Fibroblast of skin of back (primary cell): ENCODE results near the gene STAT1. TPM values are rescaled to one million over a fixed set of nuclear protein-coding genes. Genes with fewer than 3 reads are reported as not detected.

ENCODE experiments used
- DNase-seq: peaks from one replicate; pipeline ENCODE4 v3.0.0-alpha.2; 2013
- polyA plus RNA-seq, 2 experiments: library from polyadenylated mRNA; unstranded; fragments of 120-200 nt; gene quantifications; one replicate each; pipeline ENCODE4 v1.2.1, GENCODE V29; 2013; ENCODE audit not compliant: insufficient read length in 2 of 2

STAT1 gene
- polyA plus RNA-seq (2013, experiment 1 of 2; ENCODE audit: insufficient read length), result 285 TPM
- 279 TPM for polyA plus RNA-seq (2013, experiment 2 of 2; ENCODE audit: insufficient read length)

GRCh38 chr2:191013932-191014652 is at the start of gene STAT1:
Gene STAT1 (minus strand): TSS chr2:191014171. CDS start chr2:191010003, 4,168 bp downstream.
- peak; percentile 92 for DNase-seq

GRCh38 chr2:191063584-191063983 is 49.6 kb upstream of the STAT1 start:
- DNase-seq, result no peak

- no peak for DNase-seq
Measured at GRCh38 chr2:191061381-191061980, 47.5 kb upstream of the STAT1 start.

- DNase-seq, result no peak
Measured at GRCh38 chr2:191059308-191059707, 45.3 kb upstream of the STAT1 start.

- no peak for DNase-seq
Measured at GRCh38 chr2:191056228-191056627, 42.3 kb upstream of the STAT1 start.

GRCh38 chr2:191053256-191053655 is 39.3 kb upstream of the STAT1 start:
- DNase-seq, result no peak

- peak; percentile 74 for DNase-seq
Measured at GRCh38 chr2:191051825-191052778, 38.1 kb upstream of the STAT1 start.

GRCh38 chr2:191051177-191051576 is 37.2 kb upstream of the STAT1 start:
- DNase-seq, result peak; percentile 47

GRCh38 chr2:191050640-191050987 is 36.6 kb upstream of the STAT1 start:
- no peak for DNase-seq

GRCh38 chr2:191049728-191050639 is 36.0 kb upstream of the STAT1 start:
- peak; percentile 95 for DNase-seq

- DNase-seq, result peak; percentile 94
Measured at GRCh38 chr2:191048073-191048472, 34.1 kb upstream of the STAT1 start.

- peak; percentile 85 for DNase-seq
Measured at GRCh38 chr2:191045141-191045540, 31.2 kb upstream of the STAT1 start.

- peak; percentile 90 for DNase-seq
Measured at GRCh38 chr2:191043438-191043837, 29.5 kb upstream of the STAT1 start.

GRCh38 chr2:191041418-191042161 is 27.6 kb upstream of the STAT1 start:
- DNase-seq, result peak; percentile 56

GRCh38 chr2:191039616-191040015 is 25.6 kb upstream of the STAT1 start:
- DNase-seq, result no peak

GRCh38 chr2:191038741-191039140 is 24.8 kb upstream of the STAT1 start:
- peak; percentile 43 for DNase-seq

- DNase-seq, result peak; percentile 80
Measured at GRCh38 chr2:191038241-191038725, 24.3 kb upstream of the STAT1 start.

GRCh38 chr2:191037351-191037750 is 23.4 kb upstream of the STAT1 start:
- DNase-seq, result no peak

GRCh38 chr2:191036363-191036762 is 22.4 kb upstream of the STAT1 start:
- DNase-seq, result no peak

- DNase-seq, result peak; percentile 52
Measured at GRCh38 chr2:191032588-191033429, 18.8 kb upstream of the STAT1 start.
